Osteoblast (primary cell): ENCODE results near the gene SPDYE3. TPM values are rescaled to one million over a fixed set of nuclear protein-coding genes. Genes with fewer than 3 reads are reported as not detected.
"Not testable (repeated sequence)": the region's sequence is repeated elsewhere in the genome, so short reads cannot be mapped to it uniquely, and the experiment has no call there.

Experiments used
- DNase-seq: peaks from one replicate; pipeline ENCODE4 v3.0.0; 2011; ENCODE audit warnings: low spot score, mixed read lengths; ENCODE audit not compliant: insufficient read length; ENCODE audit errors: missing footprints
- H2AFZ ChIP-seq: 2 replicates; pipeline ENCODE4 v1.6.0; 2011; ENCODE audit warnings: mild to moderate bottlenecking, low read length
- H3K27ac ChIP-seq: 2 replicates; pipeline ENCODE4 v1.5.1; 2011; ENCODE audit warnings: mild to moderate bottlenecking, low read depth, low read length, moderate library complexity
- H3K27me3 ChIP-seq: 2 replicates; pipeline ENCODE4 v1.6.0; 2012; ENCODE audit warnings: mild to moderate bottlenecking, control low read depth, inconsistent platforms, low read length, moderate library complexity; ENCODE audit not compliant: insufficient read depth
- H3K36me3 ChIP-seq: 2 replicates; pipeline ENCODE4 v1.5.1; 2011; ENCODE audit warnings: mild to moderate bottlenecking, low read length, control low read depth, moderate library complexity; ENCODE audit not compliant: insufficient read depth
- H3K4me1 ChIP-seq: 2 replicates; pipeline ENCODE4 v1.5.1; 2011; ENCODE audit warnings: mild to moderate bottlenecking, low read length, control low read depth, moderate library complexity; ENCODE audit not compliant: insufficient read depth
- H3K4me2 ChIP-seq: 2 replicates; pipeline ENCODE4 v1.6.0; 2011; ENCODE audit warnings: mild to moderate bottlenecking, low read length; ENCODE audit not compliant: insufficient read depth
- H3K4me3 ChIP-seq: fragments of 200-600 bp; sonication (generic); 3 replicates; pipeline ENCODE4 v1.5.1; 2012; ENCODE audit warnings: mild to moderate bottlenecking, low read length, inconsistent platforms; ENCODE audit not compliant: insufficient read depth
- H3K79me2 ChIP-seq: 2 replicates; pipeline ENCODE4 v1.6.0; 2012; ENCODE audit warnings: mild to moderate bottlenecking, low read length, control low read depth, inconsistent platforms; ENCODE audit not compliant: insufficient read depth
- H3K9me3 ChIP-seq: 2 replicates; pipeline ENCODE4 v1.5.1; 2011; ENCODE audit warnings: low read depth, low read length, control low read depth
- H4K20me1 ChIP-seq: 2 replicates; pipeline ENCODE4 v1.6.0; 2012; ENCODE audit warnings: mild to moderate bottlenecking, low read length, control low read depth; ENCODE audit not compliant: insufficient read depth
- total RNA-seq: library from RNA; depleted of rRNA; stranded (reverse); fragments of >200 nt; gene quantifications from 2 replicates; pipeline ENCODE4 v1.2.3, GENCODE V29; 2012

The SPDYE3 gene, protein sequence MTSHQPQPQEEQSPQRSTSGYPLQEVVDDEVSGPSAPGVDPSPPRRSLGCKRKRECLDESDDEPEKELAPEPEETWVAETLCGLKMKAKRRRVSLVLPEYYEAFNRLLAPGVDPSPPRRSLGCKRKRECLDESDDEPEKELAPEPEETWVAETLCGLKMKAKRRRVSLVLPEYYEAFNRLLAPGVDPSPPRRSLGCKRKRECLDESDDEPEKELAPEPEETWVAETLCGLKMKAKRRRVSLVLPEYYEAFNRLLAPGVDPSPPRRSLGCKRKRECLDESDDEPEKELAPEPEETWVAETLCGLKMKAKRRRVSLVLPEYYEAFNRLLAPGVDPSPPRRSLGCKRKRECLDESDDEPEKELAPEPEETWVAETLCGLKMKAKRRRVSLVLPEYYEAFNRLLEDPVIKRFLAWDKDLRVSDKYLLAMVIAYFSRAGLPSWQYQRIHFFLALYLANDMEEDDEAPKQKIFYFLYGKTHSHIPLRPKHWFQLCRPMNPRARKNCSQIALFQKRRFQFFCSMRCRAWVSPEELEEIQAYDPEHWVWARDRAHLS
- under 0.01 TPM in 1 of 2 replicates, not detected in the other for total RNA-seq

DNA sequence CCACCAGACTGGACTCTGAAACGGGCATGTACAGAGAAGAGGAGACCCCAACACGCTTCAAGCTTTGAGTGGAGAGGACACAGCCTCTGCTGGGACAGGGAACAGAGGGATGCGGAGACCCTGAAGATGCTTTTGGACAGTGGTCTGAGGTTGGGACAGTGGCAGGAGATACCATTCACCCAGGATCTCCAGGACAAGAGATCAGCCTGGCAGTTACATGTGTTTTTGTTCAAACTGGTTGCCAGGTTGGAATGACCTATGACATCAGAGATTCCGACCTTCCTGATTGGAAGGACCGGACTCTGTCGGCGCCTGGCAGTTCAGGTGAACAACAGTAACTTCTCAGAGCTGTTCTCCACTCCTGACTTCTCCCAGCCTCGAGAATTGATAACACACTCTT lies at the start of gene SPDYE3:
SPDYE3 (plus strand) TSS at position 301 of the 400 bp plus-strand sequence. CDS start 184 bp downstream, outside the sequence.
- H3K4me3 ChIP-seq, H4K20me1 ChIP-seq, H3K4me2 ChIP-seq, H3K36me3 ChIP-seq, DNase-seq, H2AFZ ChIP-seq, H3K27ac ChIP-seq, H3K4me1 ChIP-seq, H3K79me2 ChIP-seq, H3K9me3 ChIP-seq, H3K27me3 ChIP-seq: not testable (repeated sequence)

DNA sequence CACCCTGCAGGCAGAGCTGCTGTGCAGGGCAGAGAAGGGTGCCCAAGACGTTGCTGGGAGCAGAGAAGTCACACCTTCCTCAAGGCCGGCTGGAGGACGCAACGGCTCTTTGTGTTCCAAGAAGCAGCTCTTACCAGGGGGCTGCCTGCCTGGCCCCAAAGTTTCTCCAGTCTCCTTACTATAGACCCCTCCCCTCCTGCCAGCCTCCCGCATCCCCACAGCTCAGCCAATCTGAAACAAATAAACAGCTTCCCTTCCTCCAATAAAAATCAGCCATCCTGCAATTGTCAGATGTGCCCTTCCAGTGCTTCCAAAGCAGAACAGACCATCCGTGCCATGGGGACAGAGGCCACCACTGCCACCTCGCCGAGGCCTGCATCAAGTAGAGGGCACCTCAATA lies 47.5 kb upstream of the SPDYE3 start:
- not testable (repeated sequence) for H3K36me3 ChIP-seq

DNA sequence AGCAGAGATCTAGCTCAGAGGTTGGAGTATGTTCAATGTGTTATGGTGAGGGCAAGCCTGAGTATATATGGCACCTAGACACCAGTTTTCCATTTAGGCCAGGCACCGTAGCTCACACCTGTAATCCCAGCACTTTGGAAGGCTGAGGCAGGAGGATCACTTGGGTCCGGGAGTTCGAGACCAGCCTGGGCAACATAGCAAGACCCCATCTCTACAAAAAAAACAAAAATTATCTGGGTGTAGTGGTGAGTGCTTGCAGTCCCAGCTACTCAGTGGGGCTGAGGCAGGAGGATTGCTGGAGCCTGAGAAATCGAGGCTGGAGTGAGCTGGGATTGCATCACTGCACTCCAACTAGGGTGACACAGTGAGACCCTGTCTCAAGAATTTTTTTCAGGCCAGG lies 44.6 kb upstream of the SPDYE3 start:
- not testable (repeated sequence) for H3K4me1 ChIP-seq, H2AFZ ChIP-seq, H3K27me3 ChIP-seq, H3K27ac ChIP-seq, H3K36me3 ChIP-seq, DNase-seq, H3K79me2 ChIP-seq, H3K9me3 ChIP-seq, H3K4me3 ChIP-seq, H3K4me2 ChIP-seq
- peaks cover 13% of the 10 kb centered on the region for H4K20me1 ChIP-seq

More for the DNA sequence above, 47.5 kb upstream of the SPDYE3 start:
- not testable (repeated sequence) for H3K4me3 ChIP-seq, H3K79me2 ChIP-seq, DNase-seq, H3K9me3 ChIP-seq, H3K4me2 ChIP-seq, H3K27me3 ChIP-seq, H4K20me1 ChIP-seq, H3K4me1 ChIP-seq, H2AFZ ChIP-seq, H3K27ac ChIP-seq

DNA sequence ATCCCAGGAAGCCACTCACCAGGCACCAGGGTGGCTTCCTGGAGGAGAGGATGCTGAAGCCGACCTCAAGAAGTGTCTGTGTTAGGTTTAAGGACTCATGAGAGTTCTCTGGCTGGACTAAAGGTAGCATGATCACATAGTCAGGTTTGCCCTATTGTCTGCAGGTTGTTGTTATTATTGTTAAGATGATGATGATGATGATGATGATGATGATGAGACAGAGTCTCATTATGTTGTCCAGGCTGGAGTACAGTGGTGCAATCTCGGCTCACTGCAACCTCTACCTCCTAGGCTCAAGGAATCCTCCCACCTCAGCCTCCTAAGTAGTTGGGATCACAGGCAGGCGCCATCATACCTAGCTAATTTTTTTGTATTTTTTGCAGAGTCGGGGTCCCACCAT lies 43.3 kb upstream of the SPDYE3 start:
- H3K79me2 ChIP-seq = peaks cover 11% of the 10 kb centered on the region
- not testable (repeated sequence) for H3K9me3 ChIP-seq, H3K4me2 ChIP-seq, H3K4me3 ChIP-seq, H3K27ac ChIP-seq, H2AFZ ChIP-seq, H3K4me1 ChIP-seq, DNase-seq, H3K36me3 ChIP-seq, H3K27me3 ChIP-seq
- H4K20me1 ChIP-seq = peaks cover 20% of the 10 kb centered on the region

DNA sequence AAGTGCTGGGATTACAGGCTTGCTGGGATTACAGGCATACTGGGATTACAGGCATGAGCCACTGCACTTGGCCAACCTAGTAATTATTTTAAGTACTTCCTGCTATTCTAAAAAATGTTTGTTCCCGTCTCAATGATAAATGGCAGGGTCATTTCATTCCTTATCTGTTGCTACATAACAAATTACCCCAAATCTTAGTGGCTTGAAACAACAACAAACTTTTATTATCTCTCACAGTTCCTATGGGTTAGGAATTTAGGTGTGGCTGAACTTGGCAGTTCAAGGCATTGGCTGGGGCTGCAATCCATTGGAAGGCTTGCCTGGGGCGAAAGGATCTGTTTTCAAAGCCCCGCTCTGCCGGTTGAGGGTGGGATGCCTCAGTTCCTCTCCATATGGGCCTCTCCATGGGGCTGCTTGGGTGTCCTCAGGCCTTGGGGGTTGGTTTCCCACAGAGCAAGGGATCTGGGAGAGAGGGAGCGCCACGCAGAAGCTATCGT lies 42.8 kb upstream of the SPDYE3 start:
- not testable (repeated sequence) for DNase-seq, H3K4me3 ChIP-seq, H2AFZ ChIP-seq, H3K4me1 ChIP-seq, H3K36me3 ChIP-seq, H3K27ac ChIP-seq, H3K4me2 ChIP-seq, H3K27me3 ChIP-seq, H3K9me3 ChIP-seq
- peaks cover 15% of the 10 kb centered on the region for H3K79me2 ChIP-seq
- H4K20me1 ChIP-seq = peaks cover 21% of the 10 kb centered on the region

DNA sequence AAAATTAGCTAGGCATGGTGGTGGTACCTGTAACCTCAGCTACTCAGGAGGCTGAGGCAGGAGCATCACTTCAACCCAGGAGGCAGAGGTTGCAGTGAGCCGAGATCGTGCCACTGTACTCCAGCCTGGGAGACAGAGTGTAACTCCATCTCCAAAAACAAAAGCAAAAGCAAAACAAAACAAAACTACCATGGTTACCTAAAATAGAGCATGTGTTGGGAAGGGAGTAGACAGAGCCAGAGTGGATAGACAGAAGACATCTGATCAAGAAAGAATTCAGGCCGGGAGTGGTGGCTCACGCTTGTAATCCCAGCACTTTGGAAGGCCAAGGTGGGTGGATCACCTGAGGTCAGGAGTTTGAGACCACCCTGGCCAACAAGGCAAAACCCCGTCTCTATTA lies 41.7 kb upstream of the SPDYE3 start:
- not testable (repeated sequence) for H3K4me3 ChIP-seq

More for the DNA sequence above, 41.7 kb upstream of the SPDYE3 start:
- not testable (repeated sequence) for DNase-seq, H3K27me3 ChIP-seq, H3K4me2 ChIP-seq, H3K9me3 ChIP-seq, H3K27ac ChIP-seq, H2AFZ ChIP-seq, H3K4me1 ChIP-seq, H3K36me3 ChIP-seq
- H4K20me1 ChIP-seq = peaks cover 22% of the 10 kb centered on the region
- peaks cover 15% of the 10 kb centered on the region for H3K79me2 ChIP-seq
